Occipital lobe (tissue), 2 donors: ENCODE results near the gene BTBD6. TPM values are rescaled to one million over a fixed set of nuclear protein-coding genes. Genes with fewer than 3 reads are reported as not detected.

Experiments used
- DNase-seq: peaks from one replicate; lab custom pipeline; 2025; lab: John Stamatoyannopoulos, UW
- total RNA-seq: library from RNA; depleted of rRNA; stranded (reverse); fragments of >200 nt; gene quantifications from one replicate; pipeline ENCODE4 v1.2.3, GENCODE V29; 2014

BTBD6 gene
- total RNA-seq, 1 donor from 2014 or later: 45.4 TPM

- no peak for DNase-seq
Measured at GRCh38 chr14:105211086-105211757, 37.1 kb upstream of the BTBD6 start.

GRCh38 chr14:105211758-105212089, 36.6 kb upstream of the BTBD6 start:
- DNase-seq: no peak

- no peak for DNase-seq
Measured at GRCh38 chr14:105212541-105213300, 35.6 kb upstream of the BTBD6 start.

- no peak for DNase-seq
Measured at GRCh38 chr14:105213361-105213760, 35.0 kb upstream of the BTBD6 start.

GRCh38 chr14:105214324-105214915, 33.9 kb upstream of the BTBD6 start:
- no peak for DNase-seq

GRCh38 chr14:105215602-105216001, 32.7 kb upstream of the BTBD6 start:
- DNase-seq: no peak

GRCh38 chr14:105216490-105217247, 31.7 kb upstream of the BTBD6 start:
- no peak for DNase-seq

- DNase-seq: no peak
Measured at GRCh38 chr14:105217774-105218173, 30.6 kb upstream of the BTBD6 start.

- no peak for DNase-seq
Measured at GRCh38 chr14:105218611-105219010, 29.7 kb upstream of the BTBD6 start.

GRCh38 chr14:105219043-105219612, 29.2 kb upstream of the BTBD6 start:
- no peak for DNase-seq

GRCh38 chr14:105219753-105220152, 28.6 kb upstream of the BTBD6 start:
- DNase-seq: no peak

GRCh38 chr14:105220699-105221597, 27.4 kb upstream of the BTBD6 start:
- no peak for DNase-seq

GRCh38 chr14:105221598-105222178, 26.6 kb upstream of the BTBD6 start:
- no peak for DNase-seq

GRCh38 chr14:105223260-105223659, 25.1 kb upstream of the BTBD6 start:
- no peak for DNase-seq

GRCh38 chr14:105223770-105224544, 24.4 kb upstream of the BTBD6 start:
- DNase-seq: no peak

- no peak for DNase-seq
Measured at GRCh38 chr14:105224845-105225570, 23.3 kb upstream of the BTBD6 start.

- no peak for DNase-seq
Measured at GRCh38 chr14:105226198-105226597, 22.1 kb upstream of the BTBD6 start.

GRCh38 chr14:105227346-105227745, 21.0 kb upstream of the BTBD6 start:
- no peak for DNase-seq

- DNase-seq: no peak
Measured at GRCh38 chr14:105228562-105228961, 19.8 kb upstream of the BTBD6 start.
